ENCODE results near the gene FOXL3. TPM values are rescaled to one million over a fixed set of nuclear protein-coding genes. Genes with fewer than 3 reads are reported as not detected.

FOXL3 gene
- total RNA-seq, 1 experiment from 2014 or later, result not detected

GRCh38 chr7:240887-241421 is 49.0 kb upstream of the FOXL3 start:
- Histone ChIP-seq H3K4me2 (ENCODE audit: low read length) (no peak overlapping the region), H3K27me3 (ENCODE audit: insufficient read depth, low read length) (no peaks in the 10 kb centered on the region), H3K4me3 (replicated peaks in 1 of 2; ENCODE audit: low read depth in 1 of 2, low read length in 2 of 2) (no peak overlapping the region), H3K36me3 (ENCODE audit: control insufficient read depth in 1 of 2, insufficient read depth in 2 of 2, low read length in 2 of 2) (no peaks in the 10 kb centered on the region), H3K27ac (ENCODE audit: low read depth, low read length) (no peak overlapping the region), H3K79me2 (ENCODE audit: insufficient read depth, low read length) (no peaks in the 10 kb centered on the region), H3K4me1 (ENCODE audit: control insufficient read depth in 1 of 2, insufficient read depth in 2 of 2, low read length in 2 of 2) (no peaks in the 10 kb centered on the region), H2AFZ (ENCODE audit: low read depth, low read length, poor library complexity, severe bottlenecking) (no peak overlapping the region), H4K20me1 (ENCODE audit: insufficient read depth) (no peaks in the 10 kb centered on the region), H3K9me3 (ENCODE audit: control insufficient read depth in 1 of 2, insufficient read depth in 1 of 2, low read depth in 1 of 2, low read length in 2 of 2) (peaks cover 0 to 6% of the 10 kb centered on the region in 2 experiments; a peak in 1 of 4 replicates), H3K9me2 (ENCODE audit: insufficient read depth) (no peaks in the 10 kb centered on the region), H3K9ac (ENCODE audit: low read length) (no peak overlapping the region)
- RAD21 ChIA-PET (ENCODE audit: low non-redundant PET in 1 of 2, low total read pairs in 2 of 2, uncharacterized antibody in 2 of 2, unreplicated experiment in 2 of 2), result no interaction called here
- TF ChIP-seq YY1 (IDR thresholded peaks at IDR 0.05; ENCODE audit: extremely low read depth, insufficient replicate concordance, low read depth, low read length) (no peak), ELF1 (IDR thresholded peaks at IDR 0.05; ENCODE audit: borderline replicate concordance, low read depth) (no peak), MAX (IDR thresholded peaks at IDR 0.05) (no peak), SP1 (IDR thresholded peaks at IDR 0.05; ENCODE audit: low read depth) (no peak), FOSL1 (IDR thresholded peaks at IDR 0.05; ENCODE audit: low read depth) (no peak), ZNF274 (IDR thresholded peaks at IDR 0.05; ENCODE audit: low read depth, low read length) (no peak), EZH2 (IDR thresholded peaks at IDR 0.05) (no peak), SIN3A (IDR thresholded peaks at IDR 0.05; ENCODE audit: low read depth) (no peak), EGR1 (IDR thresholded peaks at IDR 0.05; ENCODE audit: low read depth) (no peak), ZBTB33 (IDR thresholded peaks at IDR 0.05; ENCODE audit: extremely low read depth, insufficient replicate concordance, low read length) (no peak)
- POLR2A ChIA-PET, result no interaction called here
- CTCF ChIA-PET, result no interaction called here
- no peak for DNase-seq (ENCODE audit: low read depth, low spot score)
- no TSS peak for BruUV-seq (replicated peaks)
- peak; percentile 36; the same call in 1 of the 2 replicates for ATAC-seq
- intact Hi-C loops (cut with micrococcal nuclease), result no loop called here
